D341Med (cell line): Measurements from ENCODE around the gene IPMK.

Experiments used
- DNase-seq: peaks from one replicate; pipeline ENCODE4 v3.0.0; 2012; ENCODE audit warnings: low spot score

IPMK gene

GRCh38 chr10:58267713-58268453, at the start of gene IPMK:
Gene IPMK, minus strand, starts transcription at chr10:58267894. Its CDS starts 283 bp downstream, at chr10:58267611.
- peak; percentile 96 for DNase-seq

- DNase-seq = no peak
Observed at GRCh38 chr10:58316874-58317273, 49.2 kb upstream of the IPMK start.

- no peak for DNase-seq
Observed at GRCh38 chr10:58311026-58311425, 43.3 kb upstream of the IPMK start.

- DNase-seq = no peak
Observed at GRCh38 chr10:58307676-58308075, 40.0 kb upstream of the IPMK start.

- DNase-seq = no peak
Observed at GRCh38 chr10:58305821-58306220, 38.1 kb upstream of the IPMK start.

- DNase-seq = no peak
Observed at GRCh38 chr10:58304099-58304633, 36.5 kb upstream of the IPMK start.

- no peak for DNase-seq
Observed at GRCh38 chr10:58302254-58302653, 34.6 kb upstream of the IPMK start.

- DNase-seq = no peak
Observed at GRCh38 chr10:58300676-58301075, 33.0 kb upstream of the IPMK start.

- DNase-seq = peak; percentile 77
Observed at GRCh38 chr10:58299580-58299979, 31.9 kb upstream of the IPMK start.

GRCh38 chr10:58293989-58294388, 26.3 kb upstream of the IPMK start:
- no peak for DNase-seq

GRCh38 chr10:58291538-58292174, 24.0 kb upstream of the IPMK start:
- peak; percentile 67 for DNase-seq

- DNase-seq = no peak
Observed at GRCh38 chr10:58282615-58283014, 14.9 kb upstream of the IPMK start.

GRCh38 chr10:58281092-58281752, 13.5 kb upstream of the IPMK start:
- DNase-seq = no peak

GRCh38 chr10:58280477-58280876, 12.8 kb upstream of the IPMK start:
- no peak for DNase-seq

GRCh38 chr10:58278962-58279307, 11.2 kb upstream of the IPMK start:
- DNase-seq = no peak

GRCh38 chr10:58278274-58278961, 10.7 kb upstream of the IPMK start:
- no peak for DNase-seq

GRCh38 chr10:58275908-58276307, 8.2 kb upstream of the IPMK start:
- no peak for DNase-seq

GRCh38 chr10:58275261-58275660, 7.6 kb upstream of the IPMK start:
- no peak for DNase-seq

GRCh38 chr10:58269782-58270290, 2.1 kb upstream of the IPMK start:
- no peak for DNase-seq

- peak; percentile 99 for DNase-seq
Observed at GRCh38 chr10:58268946-58269781, 1.5 kb upstream of the IPMK start, which contains the start of gene CISD1. Gene CISD1, plus strand, starts transcription at chr10:58269162. Its CDS starts 112 bp downstream, at chr10:58269274.

GRCh38 chr10:58268454-58268945, 806 bp upstream of the IPMK start:
- DNase-seq = no peak
